ENCODE results near the gene DTNB.

GRCh38 chr2:25375371-25375988 lies 297.9 kb downstream of the DTNB start:
- no peak for TF ChIP-seq USF2 (IDR thresholded peaks at IDR 0.05; ENCODE audit: borderline replicate concordance, low read depth, low read length)
- TF ChIP-seq CTCF (IDR thresholded peaks at IDR 0.05) = no peak
- TF ChIP-seq POLR2AphosphoS5 (IDR thresholded peaks at IDR 0.05; ENCODE audit: low read depth, low read length) = no peak
- no peak for TF ChIP-seq MAX (IDR thresholded peaks at IDR 0.05; ENCODE audit: low read depth)
- no peak for TF ChIP-seq EP300 (IDR thresholded peaks at IDR 0.05; ENCODE audit: borderline replicate concordance in 1 of 2, low read depth in 1 of 2, low read length in 1 of 2)

Data from SK-N-SH (cell line).